Fibroblast of lung (primary cell): ENCODE measurements around the gene ALOXE3. TPM values are rescaled to one million over a fixed set of nuclear protein-coding genes. Genes with fewer than 3 reads are reported as not detected.
A peak's percentile ranks its signal among the peaks of the same experiment; 100 is the strongest.

Source experiments
- DNase-seq, 2 donors: peaks; one replicate each; pipeline versions ENCODE4 v3.0.0 to v3.0.0-alpha.2; 2010; ENCODE audit warnings: low read depth in 2 of 2
- H2AFZ ChIP-seq: 2 replicates; pipeline ENCODE4 v1.5.1; 2012; ENCODE audit warnings: low read length, control low read depth, inconsistent platforms
- H3K27ac ChIP-seq: 2 replicates; pipeline ENCODE4 v1.5.1; 2011; ENCODE audit warnings: low read length, control low read depth; ENCODE audit not compliant: insufficient read depth
- H3K27me3 ChIP-seq: 2 replicates; pipeline ENCODE4 v1.5.1; 2011; ENCODE audit warnings: mild to moderate bottlenecking, low read length; ENCODE audit not compliant: control insufficient read depth, insufficient read depth
- H3K36me3 ChIP-seq: 2 replicates; pipeline ENCODE4 v1.5.1; 2011; ENCODE audit warnings: low read length; ENCODE audit not compliant: control insufficient read depth, insufficient read depth
- H3K4me1 ChIP-seq: 2 replicates; pipeline ENCODE4 v1.5.1; 2011; ENCODE audit warnings: low read length; ENCODE audit not compliant: control insufficient read depth, insufficient read depth; ENCODE audit errors: extremely low read depth
- H3K4me2 ChIP-seq: 2 replicates; pipeline ENCODE4 v1.5.1; 2011; ENCODE audit warnings: low read length, control low read depth; ENCODE audit not compliant: insufficient read depth; ENCODE audit errors: extremely low read depth
- H3K4me3 ChIP-seq, 4 experiments: fragments of 200-600 bp in 1 of 4; sonication (generic) in 1 of 4; replicated peaks in 1 of 4; 2 replicates each; pipeline ENCODE4 v1.5.1; 2011 to 2016; ENCODE audit warnings: low read length in 4 of 4, low read depth in 3 of 4, mild to moderate bottlenecking in 3 of 4, control low read depth in 2 of 4, inconsistent platforms in 1 of 4, mixed read lengths in 1 of 4; ENCODE audit not compliant: insufficient read depth in 1 of 4; ENCODE audit errors: control extremely low read depth in 1 of 4
- H3K79me2 ChIP-seq: 2 replicates; pipeline ENCODE4 v1.5.1; 2012; ENCODE audit warnings: mild to moderate bottlenecking, low read length, inconsistent platforms; ENCODE audit not compliant: control insufficient read depth, insufficient read depth
- H3K9ac ChIP-seq: 2 replicates; pipeline ENCODE4 v1.5.1; 2011; ENCODE audit warnings: mild to moderate bottlenecking, low read length, control low read depth; ENCODE audit not compliant: insufficient read depth
- H3K9me3 ChIP-seq: 2 replicates; pipeline ENCODE4 v1.5.1; 2012; ENCODE audit warnings: low read depth, low read length; ENCODE audit not compliant: control insufficient read depth, insufficient read depth
- H4K20me1 ChIP-seq: 2 replicates; pipeline ENCODE4 v1.5.1; 2011; ENCODE audit warnings: low read length; ENCODE audit not compliant: control insufficient read depth, insufficient read depth; ENCODE audit errors: extremely low read depth
- EZH2 ChIP-seq: IDR thresholded peaks from 2 replicates; pipeline ENCODE4 v1.5.1; 2012; ENCODE audit warnings: low read length, control low read depth, mild to moderate bottlenecking; ENCODE audit errors: missing control alignments
- polyA plus RNA-seq, 2 donors: library from polyadenylated mRNA; depleted of rRNA in 1 of 2; stranded (reverse) in 1 of 2; unstranded in 1 of 2; fragments of >200 nt; gene quantifications; 2 replicates each; pipeline ENCODE4 v1.2.1, GENCODE V29; 2011 to 2012; ENCODE audit warnings: missing spikeins in 1 of 2
- total RNA-seq: library from RNA; depleted of rRNA; stranded (reverse); fragments of >200 nt; gene quantifications from 2 replicates; pipeline ENCODE4 v1.2.1, GENCODE V29; 2014
- TF ChIP-seq, protein P1 (sequence below), 2 donors: IDR thresholded peaks in 1 of 2; conservative IDR thresholded peaks in 1 of 2; 1 replicate in 1 of 2; 2 replicates in 1 of 2; pipeline ENCODE4 v1.5.1; 2011 to 2012; ENCODE audit warnings: low read length in 2 of 2, control low read depth in 1 of 2, inconsistent platforms in 1 of 2, low read depth in 1 of 2, mild to moderate bottlenecking in 1 of 2

The ALOXE3 gene
- total and polyA plus RNA-seq, 2 donors (not counting 1 experiment from before 2014, with no cell fraction given), result 0.01 TPM; not detected in 1

DNA sequence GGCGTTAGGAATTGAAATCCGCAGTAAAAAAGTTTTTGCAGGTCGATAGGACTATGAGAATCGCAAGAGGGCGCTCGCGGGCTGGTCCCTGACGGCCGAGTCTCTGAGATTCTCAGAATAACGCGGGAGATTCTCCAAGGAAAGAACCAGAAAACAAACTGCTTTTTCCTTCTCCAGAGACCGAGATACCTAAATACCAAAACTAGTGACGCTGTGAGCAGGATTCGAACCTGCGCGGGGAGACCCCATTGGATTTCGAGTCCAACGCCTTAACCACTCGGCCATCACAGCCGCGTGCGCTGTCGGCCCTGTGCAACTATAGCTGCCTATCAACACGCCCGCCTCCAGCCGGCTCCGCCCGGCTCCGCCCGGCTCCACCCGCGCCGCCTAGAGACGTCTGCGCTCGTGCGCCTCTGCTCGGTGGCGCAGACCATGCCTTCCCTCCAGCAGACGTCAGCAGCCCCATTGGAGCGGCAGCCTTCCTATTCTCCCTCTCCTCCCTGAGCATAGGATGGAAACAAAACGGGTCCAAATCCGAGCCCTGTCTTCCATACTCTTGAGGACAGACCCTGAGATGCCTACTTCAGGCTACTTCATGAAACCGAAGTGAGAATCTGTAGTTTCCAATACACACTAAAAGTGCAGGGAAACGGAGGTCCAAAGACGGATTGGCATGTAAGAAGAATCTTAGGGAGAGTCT lies 20.5 kb upstream of the ALOXE3 start:
- Histone ChIP-seq H2AFZ (peak overlapping the region; percentile 57), H3K4me2 (peak overlapping the region; percentile 75), H3K27ac (peak overlapping the region; percentile 89)

DNA sequence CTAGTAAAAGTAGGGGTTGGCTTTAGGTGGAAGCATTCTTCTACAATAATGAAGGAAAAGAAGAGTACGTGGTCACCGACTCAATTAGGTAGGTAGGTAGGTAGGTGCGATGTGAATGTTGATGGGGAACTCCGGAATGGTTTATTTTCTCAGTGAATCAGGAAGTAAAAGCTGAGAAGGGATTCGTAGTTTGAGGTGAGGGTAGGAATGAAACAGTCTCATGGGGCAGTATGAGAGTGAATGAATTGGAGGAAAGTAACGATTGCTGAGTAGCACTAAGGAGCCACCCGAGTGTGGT lies 20.0 kb upstream of the ALOXE3 start:
- no peak for DNase-seq
- Histone ChIP-seq H3K4me1 (peaks cover 8% of the 10 kb centered on the region), H4K20me1 (no peaks in the 10 kb centered on the region), H3K4me3 (peak overlapping the region; percentile 9 to 64 (median 40)), H3K4me2 (peak overlapping the region; percentile 46), H3K9ac (no peak overlapping the region), H2AFZ (no peak overlapping the region), H3K79me2 (no peaks in the 10 kb centered on the region), H3K27ac (peak overlapping the region; percentile 19), H3K36me3 (peaks cover 16% of the 10 kb centered on the region), H3K27me3 (no peaks in the 10 kb centered on the region), H3K9me3 (no peaks in the 10 kb centered on the region)
- no peak for TF ChIP-seq EZH2
- TF ChIP-seq, protein P1, sequence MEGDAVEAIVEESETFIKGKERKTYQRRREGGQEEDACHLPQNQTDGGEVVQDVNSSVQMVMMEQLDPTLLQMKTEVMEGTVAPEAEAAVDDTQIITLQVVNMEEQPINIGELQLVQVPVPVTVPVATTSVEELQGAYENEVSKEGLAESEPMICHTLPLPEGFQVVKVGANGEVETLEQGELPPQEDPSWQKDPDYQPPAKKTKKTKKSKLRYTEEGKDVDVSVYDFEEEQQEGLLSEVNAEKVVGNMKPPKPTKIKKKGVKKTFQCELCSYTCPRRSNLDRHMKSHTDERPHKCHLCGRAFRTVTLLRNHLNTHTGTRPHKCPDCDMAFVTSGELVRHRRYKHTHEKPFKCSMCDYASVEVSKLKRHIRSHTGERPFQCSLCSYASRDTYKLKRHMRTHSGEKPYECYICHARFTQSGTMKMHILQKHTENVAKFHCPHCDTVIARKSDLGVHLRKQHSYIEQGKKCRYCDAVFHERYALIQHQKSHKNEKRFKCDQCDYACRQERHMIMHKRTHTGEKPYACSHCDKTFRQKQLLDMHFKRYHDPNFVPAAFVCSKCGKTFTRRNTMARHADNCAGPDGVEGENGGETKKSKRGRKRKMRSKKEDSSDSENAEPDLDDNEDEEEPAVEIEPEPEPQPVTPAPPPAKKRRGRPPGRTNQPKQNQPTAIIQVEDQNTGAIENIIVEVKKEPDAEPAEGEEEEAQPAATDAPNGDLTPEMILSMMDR (conservative IDR thresholded peaks at IDR 0.05 in 1 of 2, IDR thresholded peaks at IDR 0.05 in 1 of 2; ENCODE audit: low read depth in 1 of 2, low read length in 2 of 2), result no peak

More for the DNA sequence above, 20.5 kb upstream of the ALOXE3 start:
- Histone ChIP-seq H3K79me2 (no peaks in the 10 kb centered on the region), H3K4me1 (peaks cover 8% of the 10 kb centered on the region), H3K27me3 (no peaks in the 10 kb centered on the region), H3K4me3 (peak overlapping the region; percentile 46 to 65 (median 52)), H3K36me3 (peaks cover 16% of the 10 kb centered on the region), H3K9ac (peak overlapping the region; percentile 33), H4K20me1 (no peaks in the 10 kb centered on the region), H3K9me3 (no peaks in the 10 kb centered on the region)
- peak; percentile 94 to 98 for DNase-seq
- TF ChIP-seq, protein P1 (conservative IDR thresholded peaks at IDR 0.05 in 1 of 2, IDR thresholded peaks at IDR 0.05 in 1 of 2; ENCODE audit: low read depth in 1 of 2, low read length in 2 of 2), result peak; percentile 80 to 83
- no peak for TF ChIP-seq EZH2

DNA sequence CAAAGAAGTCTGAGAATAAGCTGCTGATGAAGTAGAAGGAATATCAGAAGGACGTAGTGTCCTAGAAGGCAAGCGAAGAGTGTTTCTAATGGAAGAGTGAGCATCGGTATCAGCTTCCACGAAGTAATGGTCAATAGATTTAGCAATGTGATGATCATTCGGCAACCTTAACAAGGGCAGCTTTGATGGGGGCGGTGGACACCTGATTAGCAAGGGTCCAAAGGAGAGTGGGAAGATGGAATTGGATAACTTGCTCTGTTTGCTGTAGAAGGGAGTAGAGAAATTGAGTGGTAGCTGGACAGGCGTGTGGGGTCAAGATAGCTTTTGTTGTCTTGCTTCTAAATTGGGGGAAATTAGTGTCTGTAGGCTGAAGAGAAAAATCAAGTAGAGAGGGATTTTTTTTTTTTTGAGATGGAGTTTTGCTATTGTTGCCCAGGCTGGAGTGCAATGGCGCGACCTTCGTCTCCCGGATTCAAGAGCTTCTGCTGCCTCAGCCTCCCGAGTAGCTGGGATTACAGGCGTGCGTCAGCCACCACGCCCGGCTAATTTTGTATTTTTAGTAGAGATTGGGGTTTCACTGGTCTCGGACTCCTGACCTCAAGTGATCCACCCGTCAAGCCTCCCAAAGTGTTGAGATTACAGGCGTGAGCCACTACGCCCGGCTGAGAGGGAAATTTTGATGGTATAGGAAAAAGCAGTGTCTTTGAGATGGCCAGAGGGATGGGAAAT lies 19.5 kb upstream of the ALOXE3 start:
- peak overlapping the region; percentile 19 for H3K27ac ChIP-seq
- no peak for DNase-seq

More for the DNA sequence above, 19.5 kb upstream of the ALOXE3 start:
- H3K36me3 ChIP-seq, result peaks cover 16% of the 10 kb centered on the region
- no peak overlapping the region for H3K9ac ChIP-seq
- peak overlapping the region; percentile 46 for H3K4me2 ChIP-seq
- TF ChIP-seq, protein P1 (conservative IDR thresholded peaks at IDR 0.05 in 1 of 2, IDR thresholded peaks at IDR 0.05 in 1 of 2; ENCODE audit: low read depth in 1 of 2, low read length in 2 of 2), result no peak
- TF ChIP-seq EZH2, result no peak
- no peaks in the 10 kb centered on the region for H3K9me3 ChIP-seq
- no peaks in the 10 kb centered on the region for H3K79me2 ChIP-seq
- peak overlapping the region; percentile 9 to 64 (median 40) for H3K4me3 ChIP-seq
- peak overlapping the region; percentile 8 for H2AFZ ChIP-seq
- no peaks in the 10 kb centered on the region for H4K20me1 ChIP-seq
- peaks cover 8% of the 10 kb centered on the region for H3K4me1 ChIP-seq
- no peaks in the 10 kb centered on the region for H3K27me3 ChIP-seq
